SH-SY5Y (cell line): ENCODE measurements around the gene SPA17.

Source experiments
- GATA2 ChIP-seq: IDR thresholded peaks from 2 replicates; pipeline ENCODE4 v1.6.1; 2011; ENCODE audit warnings: mild to moderate bottlenecking, low read depth, low read length
- GATA3 ChIP-seq: IDR thresholded peaks from 2 replicates; pipeline ENCODE4 v1.6.1; 2011; ENCODE audit warnings: low read depth, mild to moderate bottlenecking, low read length, moderate library complexity

DNA sequence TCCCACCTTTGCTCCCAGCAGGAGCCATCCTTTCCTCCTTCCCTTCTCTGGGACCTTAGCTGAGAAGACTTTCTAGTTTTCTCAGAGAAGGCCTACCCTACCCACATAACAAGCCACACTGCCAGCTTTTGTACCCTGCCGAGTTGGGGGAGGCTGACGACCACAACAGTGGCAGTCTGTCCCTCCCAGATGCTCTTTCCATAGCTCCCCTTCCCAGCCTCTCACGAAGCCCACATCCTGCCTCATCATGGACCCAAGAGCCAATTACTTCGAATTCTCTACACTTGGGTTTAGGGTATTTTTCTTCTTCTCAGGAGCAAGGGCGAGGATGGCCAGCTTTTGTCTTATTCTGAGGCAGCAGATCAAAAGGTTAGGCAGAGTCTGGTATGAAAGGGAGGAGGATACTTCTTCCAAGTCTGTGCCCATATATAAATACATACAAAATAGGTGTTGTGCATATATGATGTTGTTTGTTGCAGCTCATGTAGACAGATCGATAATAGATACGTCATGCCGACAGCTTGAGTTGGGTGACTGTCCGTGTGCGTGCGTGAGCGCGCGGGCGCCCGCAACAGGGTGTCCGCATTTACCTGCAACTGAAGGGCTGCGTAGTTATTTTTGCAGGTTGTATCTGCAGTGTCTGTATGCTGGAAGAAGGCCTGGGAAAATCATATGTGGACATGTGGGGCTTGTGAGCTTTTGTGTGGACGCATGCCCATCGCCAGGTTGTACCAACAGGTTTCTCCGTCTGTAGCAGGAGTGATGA, 65.2 kb downstream of the SPA17 start:
- TF ChIP-seq GATA3 (no peak), GATA2 (no peak)
